ENCODE data around the gene MCRIP2.
A peak's percentile ranks its signal among the peaks of the same experiment; 100 is the strongest.

MCRIP2 gene

GRCh38 chr16:660459-661183 lies 19.0 kb downstream of the MCRIP2 start:
- H3K4me1 Mint-ChIP-seq: no peaks in the 10 kb centered on the region
- no peaks in the 10 kb centered on the region for H3K9me3 Mint-ChIP-seq
- no peaks in the 10 kb centered on the region for H3K27me3 Mint-ChIP-seq (ENCODE audit: low read depth)
- H3K27ac Mint-ChIP-seq: no peak overlapping the region
- H3K36me3 Mint-ChIP-seq (ENCODE audit: low read depth): no peaks in the 10 kb centered on the region
- peak; percentile 57 to 66 (median 62) for TF ChIP-seq CTCF (IDR thresholded peaks at IDR 0.05; ENCODE audit: unreplicated experiment in 3 of 3)
- H3K4me3 Mint-ChIP-seq: no peak overlapping the region

GRCh38 chr16:661184-661821 lies 19.7 kb downstream of the MCRIP2 start:
- Mint-ChIP-seq H3K9me3 (no peaks in the 10 kb centered on the region), H3K27ac (no peak overlapping the region), H3K36me3 (ENCODE audit: low read depth) (no peaks in the 10 kb centered on the region), H3K4me3 (no peak overlapping the region), H3K4me1 (no peaks in the 10 kb centered on the region), H3K27me3 (ENCODE audit: low read depth) (no peaks in the 10 kb centered on the region)
- no peak for TF ChIP-seq CTCF (IDR thresholded peaks at IDR 0.05; ENCODE audit: unreplicated experiment in 3 of 3)

GRCh38 chr16:662095-662494 lies 20.5 kb downstream of the MCRIP2 start:
- Mint-ChIP-seq H3K27me3 (ENCODE audit: low read depth) (no peaks in the 10 kb centered on the region), H3K36me3 (ENCODE audit: low read depth) (no peaks in the 10 kb centered on the region), H3K4me1 (no peaks in the 10 kb centered on the region), H3K4me3 (no peak overlapping the region), H3K27ac (no peak overlapping the region), H3K9me3 (no peaks in the 10 kb centered on the region)
- no peak for TF ChIP-seq CTCF (IDR thresholded peaks at IDR 0.05; ENCODE audit: unreplicated experiment in 3 of 3)

- Mint-ChIP-seq H3K4me3 (no peak overlapping the region), H3K36me3 (ENCODE audit: low read depth) (no peaks in the 10 kb centered on the region), H3K27ac (no peak overlapping the region), H3K4me1 (no peaks in the 10 kb centered on the region), H3K9me3 (no peaks in the 10 kb centered on the region), H3K27me3 (ENCODE audit: low read depth) (no peaks in the 10 kb centered on the region)
- TF ChIP-seq CTCF (IDR thresholded peaks at IDR 0.05; ENCODE audit: unreplicated experiment in 3 of 3): no peak
These were observed 21.0 kb downstream of the MCRIP2 start for GRCh38 chr16:662597-662996.

GRCh38 chr16:666572-666971 lies 24.9 kb downstream of the MCRIP2 start:
- Mint-ChIP-seq H3K36me3 (ENCODE audit: low read depth) (peaks cover 3% of the 10 kb centered on the region), H3K27ac (no peak overlapping the region), H3K27me3 (ENCODE audit: low read depth) (no peaks in the 10 kb centered on the region), H3K4me1 (no peaks in the 10 kb centered on the region), H3K4me3 (peak overlapping the region in 1 of 3 experiments; percentile 50), H3K9me3 (no peaks in the 10 kb centered on the region)
- TF ChIP-seq CTCF (IDR thresholded peaks at IDR 0.05; ENCODE audit: unreplicated experiment in 3 of 3): no peak

All from nephron (organoid).